Kidney capillary endothelial cell (primary cell): Measurements from ENCODE around the gene SCG3.

Experiments
- DNase-seq: peaks from one replicate; pipeline ENCODE4 v3.0.0-alpha.2; 2018; ENCODE audit warnings: low spot score

Gene SCG3

GRCh38 chr15:51678096-51678495, 3.2 kb upstream of the SCG3 start:
- DNase-seq = no peak

DNA sequence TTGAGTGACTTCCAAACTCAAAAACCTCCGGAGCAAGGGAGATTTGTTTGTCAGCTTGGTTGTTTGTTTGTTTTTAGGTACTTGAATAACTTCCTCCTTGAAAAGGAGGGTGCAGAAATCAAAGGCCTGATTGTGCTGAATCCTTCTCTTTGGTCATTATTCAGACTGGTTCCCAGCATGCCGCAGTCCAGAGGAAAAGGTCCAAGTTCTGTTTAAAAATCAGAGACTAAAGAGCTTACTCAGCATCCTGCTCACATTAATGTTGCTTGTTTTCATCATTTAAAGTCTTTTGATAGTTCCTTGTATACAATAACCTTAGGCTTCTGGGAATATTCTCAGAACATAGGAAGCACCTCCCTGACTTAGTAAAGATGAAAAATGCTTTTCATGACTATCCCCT, 982 bp upstream of the SCG3 start:
- no peak for DNase-seq

DNA sequence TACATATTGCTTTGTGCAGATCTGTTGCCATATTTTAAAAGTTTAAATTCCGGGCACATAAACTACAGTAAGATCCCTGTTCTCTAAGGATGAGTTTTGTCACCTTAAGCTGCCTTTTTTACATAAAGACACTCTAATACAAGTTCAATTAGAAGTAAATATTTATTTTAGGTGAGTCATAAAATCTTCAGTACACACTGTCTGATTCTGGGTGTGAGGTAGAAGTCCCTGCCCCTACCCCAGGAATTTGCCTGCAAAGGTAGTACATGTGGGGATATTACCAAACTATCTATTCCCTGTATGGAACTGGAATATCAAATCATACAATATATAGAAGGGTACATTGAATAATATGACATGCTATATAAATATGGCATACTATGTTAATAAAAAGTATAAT, 6.3 kb downstream of the SCG3 start:
- DNase-seq = no peak

DNA sequence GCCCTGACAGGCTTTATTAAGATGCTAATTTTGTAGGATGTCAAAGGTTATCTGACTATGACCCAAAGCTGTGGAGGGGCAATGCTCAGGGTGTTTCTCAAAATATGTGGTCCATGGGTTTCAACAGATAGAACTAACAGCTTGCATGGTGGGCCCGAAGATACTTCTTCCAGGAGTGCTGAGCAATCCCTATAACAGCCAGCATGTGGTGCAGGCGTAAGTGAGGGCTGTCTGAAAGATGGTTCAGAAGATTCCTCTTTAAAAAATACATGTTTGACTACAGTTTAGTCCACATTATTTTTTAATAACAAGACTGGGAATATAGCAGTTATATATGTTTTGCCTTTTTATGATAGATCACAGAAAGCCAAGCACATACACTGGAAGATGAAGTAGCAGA, 7.6 kb downstream of the SCG3 start:
- DNase-seq = no peak

GRCh38 chr15:51692154-51692553, 10.9 kb downstream of the SCG3 start:
- no peak for DNase-seq

DNA sequence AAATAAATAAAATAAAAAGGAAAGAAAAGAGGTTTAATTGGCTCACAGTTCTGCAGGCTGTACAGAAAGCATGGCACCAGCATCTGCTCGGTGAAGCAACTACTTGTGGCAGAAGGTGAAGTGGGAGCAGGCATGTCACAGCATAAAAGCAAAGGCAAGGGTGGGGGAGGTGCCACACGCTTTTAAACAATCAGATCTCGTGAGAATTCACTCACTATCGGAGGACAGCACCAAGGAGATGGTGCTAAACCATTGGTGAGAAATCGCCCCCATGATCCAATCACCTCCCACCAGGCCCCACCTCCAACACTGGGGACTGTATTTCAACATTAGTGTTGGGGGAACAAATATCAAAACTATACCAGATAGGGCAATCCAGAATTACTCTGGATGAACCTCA, 15.3 kb downstream of the SCG3 start:
- DNase-seq = no peak

DNA sequence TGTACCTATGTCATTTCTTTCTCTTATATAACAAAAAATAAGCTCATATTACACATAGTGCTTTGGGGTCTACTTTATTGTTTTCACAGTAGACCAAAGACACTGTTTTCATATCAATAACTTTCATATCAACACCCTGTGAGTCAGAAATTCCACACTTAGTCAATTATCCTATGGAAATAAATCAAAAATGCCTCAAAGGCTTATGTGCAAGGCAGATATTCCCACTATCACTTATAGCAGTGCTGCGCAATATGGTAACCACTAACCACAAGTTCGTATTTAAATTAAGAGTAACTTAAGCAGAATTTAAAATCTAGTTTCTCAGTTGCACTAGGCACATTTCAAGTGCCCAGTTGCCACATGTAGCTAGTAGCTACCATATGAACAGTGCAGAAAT, 15.9 kb downstream of the SCG3 start:
- no peak for DNase-seq

DNA sequence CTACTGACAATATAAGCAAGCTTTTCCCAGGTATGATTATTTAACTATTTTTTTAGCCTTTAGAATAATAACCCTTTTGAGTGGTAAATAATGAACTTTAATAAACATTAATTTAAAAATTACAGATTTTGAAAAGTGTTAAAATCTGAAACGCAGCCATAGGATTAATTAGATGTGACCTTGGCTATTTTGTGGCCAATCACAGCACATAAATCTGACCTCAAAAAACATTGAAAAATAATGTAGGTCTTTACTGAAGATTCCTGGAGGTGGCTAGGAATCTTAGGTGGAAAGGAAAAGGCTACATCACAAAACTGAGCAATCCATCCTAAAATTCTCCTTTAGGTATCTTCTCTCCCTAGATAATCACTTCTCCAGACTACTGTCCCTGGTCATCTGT, 18.1 kb downstream of the SCG3 start:
- no peak for DNase-seq

DNA sequence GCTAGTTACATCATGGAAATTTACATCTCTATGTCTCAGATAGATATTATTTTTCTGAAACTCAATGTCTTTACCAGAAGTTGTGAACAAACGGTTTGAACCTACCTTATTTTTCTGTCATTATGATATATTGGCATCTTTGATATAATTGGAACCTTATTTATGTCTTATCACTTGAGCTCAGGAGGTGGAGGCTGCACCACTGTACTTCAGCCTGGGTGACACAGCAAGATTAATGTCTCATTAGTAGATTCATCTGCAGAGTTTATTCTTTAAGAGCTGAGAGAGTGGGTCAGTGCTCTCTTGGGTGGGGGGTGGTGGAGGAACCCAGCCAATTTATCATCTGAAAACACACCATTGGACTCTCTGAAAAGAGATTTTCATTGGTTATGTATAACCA, 21.4 kb downstream of the SCG3 start:
- DNase-seq = no peak

DNA sequence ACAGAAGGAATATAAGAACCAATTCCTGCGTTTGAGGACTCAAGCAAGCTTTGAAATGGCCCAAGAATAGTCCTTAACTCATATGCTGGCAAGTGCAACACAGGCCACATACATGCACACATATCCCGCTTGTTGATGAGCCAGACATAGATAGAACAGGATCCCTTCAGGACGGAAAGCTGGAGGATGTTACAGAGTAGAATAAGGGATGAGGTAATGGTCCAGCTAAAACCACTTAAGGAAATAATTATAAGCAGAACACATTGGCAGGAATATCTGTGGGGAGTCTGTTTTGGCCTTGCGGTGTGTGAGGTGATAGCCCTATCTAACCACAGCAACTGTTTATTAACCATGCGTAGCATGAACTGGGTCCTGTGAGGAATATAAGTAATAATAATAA, 25.0 kb downstream of the SCG3 start:
- DNase-seq = no peak

- no peak for DNase-seq
Measured at GRCh38 chr15:51706926-51707608, 25.8 kb downstream of the SCG3 start.

DNA sequence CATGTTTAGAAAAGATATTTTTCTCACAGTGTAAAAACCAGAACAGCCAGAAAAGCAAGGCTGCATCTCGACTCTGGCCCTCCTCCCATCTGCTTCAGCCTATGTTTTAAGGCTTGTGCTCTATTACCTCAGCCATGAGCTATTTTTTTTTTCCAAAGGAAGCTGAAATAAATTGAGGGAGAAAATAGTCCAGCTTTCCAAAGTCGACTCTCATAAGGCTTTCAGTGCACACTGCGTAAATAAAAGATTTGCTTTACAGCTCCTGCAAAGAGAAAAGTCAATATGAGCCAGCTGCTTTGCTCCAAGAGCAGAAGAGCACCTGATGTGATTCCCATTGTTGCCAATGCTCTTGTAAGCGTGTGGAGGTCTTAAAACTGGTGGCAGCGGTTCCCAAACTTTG, 26.7 kb downstream of the SCG3 start:
- DNase-seq = no peak

DNA sequence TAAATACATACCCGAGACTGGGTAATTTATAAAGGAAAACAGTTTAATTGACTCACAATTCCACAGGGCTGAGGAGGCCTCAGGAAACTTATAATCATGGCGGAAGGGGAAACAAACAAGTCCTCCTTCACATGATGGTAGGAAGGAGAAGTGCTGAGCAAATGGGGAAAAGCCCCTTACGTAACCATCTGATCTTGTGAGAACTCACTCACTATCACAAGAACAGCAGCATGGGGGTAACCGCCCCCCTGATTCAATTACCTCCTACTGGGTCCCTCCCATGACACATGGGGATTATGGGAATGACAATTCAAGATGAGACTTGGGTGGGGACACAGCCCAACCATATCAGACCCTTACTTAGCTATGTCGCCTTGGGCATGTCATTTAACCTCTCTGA, 27.7 kb downstream of the SCG3 start:
- DNase-seq = no peak

GRCh38 chr15:51714162-51714561, 32.9 kb downstream of the SCG3 start:
- DNase-seq = no peak

DNA sequence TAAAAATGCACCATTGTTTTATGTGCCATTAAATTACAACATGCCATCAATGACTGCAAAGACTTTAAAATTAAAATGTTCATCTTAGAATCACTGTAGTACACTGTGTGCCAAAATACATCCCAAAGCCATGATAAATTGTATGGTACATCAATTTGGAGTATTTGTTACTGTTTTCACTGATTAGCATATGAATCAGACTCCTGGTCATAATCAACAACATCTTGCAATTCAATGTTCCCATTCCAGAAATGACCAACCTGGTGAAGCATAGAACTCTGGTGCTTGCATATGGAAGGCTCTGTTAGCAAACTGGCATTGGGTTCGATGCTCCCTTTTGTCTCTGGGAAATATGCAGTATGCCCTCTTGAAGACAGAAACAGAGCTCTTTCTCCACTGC, 33.6 kb downstream of the SCG3 start:
- DNase-seq = no peak

DNA sequence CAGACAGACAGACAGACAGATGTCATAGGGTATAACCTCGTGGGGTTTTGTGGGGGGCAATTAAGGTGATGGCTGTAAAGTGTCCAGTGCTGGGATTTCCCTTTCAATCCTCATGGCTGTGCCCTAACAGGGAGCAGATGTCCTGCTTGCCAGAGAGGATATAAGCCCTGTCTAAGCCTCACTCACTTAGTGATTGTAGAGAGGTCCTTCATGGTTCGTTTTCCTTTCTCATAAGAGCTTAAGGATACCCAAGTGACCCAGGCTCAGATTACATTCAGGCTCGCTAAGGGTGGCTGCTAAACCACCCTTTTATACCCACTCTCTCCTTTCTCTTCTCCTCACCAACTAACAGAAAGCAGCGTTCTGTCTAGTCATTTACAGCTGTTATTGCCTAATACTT, 36.9 kb downstream of the SCG3 start:
- DNase-seq = no peak

- no peak for DNase-seq
Measured at GRCh38 chr15:51718746-51719145, 37.4 kb downstream of the SCG3 start.

DNA sequence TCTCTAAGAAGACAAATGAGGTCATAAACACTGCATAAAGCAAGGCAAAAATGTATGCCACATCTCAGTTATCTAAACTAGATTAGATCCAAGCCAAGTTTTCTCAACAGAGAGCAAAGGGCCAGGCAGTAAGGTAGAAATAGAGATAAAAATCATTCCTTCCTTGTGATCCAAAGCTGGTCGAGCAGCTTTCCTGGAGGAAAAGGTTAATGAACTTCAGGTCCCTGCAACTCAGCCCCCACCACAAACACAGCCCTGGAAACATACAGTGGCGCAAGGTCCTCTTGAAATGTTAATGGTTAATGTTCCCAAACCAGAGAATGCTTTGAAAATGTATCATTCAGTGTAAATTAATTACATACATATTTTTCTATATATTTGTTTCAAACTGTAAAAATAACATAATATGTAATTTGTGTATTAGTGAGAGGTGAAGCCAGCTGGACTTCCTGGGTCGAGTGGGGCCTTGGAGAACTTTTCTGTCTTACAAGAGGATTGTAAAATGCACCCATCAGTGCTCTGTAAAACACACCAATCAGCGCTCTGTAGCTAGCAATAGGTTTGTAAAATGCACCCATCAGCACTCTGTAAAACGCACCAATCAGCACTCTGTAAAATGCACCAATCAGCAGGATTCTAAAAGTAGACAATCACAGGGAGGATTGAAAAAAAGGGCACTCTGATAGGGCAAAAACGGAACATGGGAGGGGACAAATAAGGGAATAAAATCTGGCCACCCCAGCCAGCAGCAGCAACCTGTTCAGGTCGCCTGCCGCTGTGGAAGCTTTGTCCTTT, 39.1 kb downstream of the SCG3 start:
- DNase-seq = no peak

DNA sequence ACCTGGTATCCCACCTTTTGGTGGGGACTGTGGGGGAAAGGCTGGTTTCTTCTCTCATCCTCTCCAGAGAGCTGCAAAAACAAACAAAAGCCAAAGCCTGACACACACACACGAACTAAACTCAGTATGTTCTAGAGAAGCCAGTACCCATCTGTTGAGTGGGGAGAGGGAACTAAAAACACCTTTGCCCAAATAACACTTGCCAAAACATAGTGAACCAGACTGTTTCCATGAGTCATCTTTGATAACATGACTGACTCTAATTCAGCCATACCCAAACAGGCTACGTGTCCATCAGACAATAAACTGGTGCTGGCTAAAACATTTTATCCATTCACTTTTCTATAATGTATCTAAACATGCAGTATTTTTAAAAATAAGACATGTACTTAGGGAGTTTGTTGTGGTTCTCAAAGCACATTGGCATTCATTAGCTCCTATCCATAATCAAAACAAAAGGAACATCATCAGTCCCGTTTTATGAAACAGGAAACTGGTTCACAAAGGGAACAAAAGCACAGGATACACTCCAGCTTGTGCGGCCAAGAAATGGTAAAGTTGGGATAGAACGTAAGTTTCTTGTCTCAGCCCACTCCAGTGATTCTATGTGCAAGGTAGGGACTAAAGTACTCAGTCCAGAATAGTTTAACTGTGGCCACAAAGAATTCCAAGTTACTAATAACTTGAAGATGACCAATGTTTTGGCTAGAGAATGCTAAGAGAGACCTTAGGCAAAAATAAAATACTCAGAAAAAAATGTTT, 40.1 kb downstream of the SCG3 start:
- peak; percentile 56 for DNase-seq

GRCh38 chr15:51724199-51724598, 42.9 kb downstream of the SCG3 start:
- no peak for DNase-seq

GRCh38 chr15:51724673-51725072, 43.4 kb downstream of the SCG3 start:
- no peak for DNase-seq

- peak; percentile 50 for DNase-seq
Measured at GRCh38 chr15:51726302-51727073, 45.2 kb downstream of the SCG3 start.
